Spleen (tissue), 11 donors: ENCODE data around the gene BTLA. TPM values are rescaled to one million over a fixed set of nuclear protein-coding genes. Genes with fewer than 3 reads are reported as not detected.
A peak's percentile ranks its signal among the peaks of the same experiment; 100 is the strongest.

Source experiments
- DNase-seq: peaks from one replicate; pipeline ENCODE4 v3.0.0-alpha.2; 2020
- H3K27ac ChIP-seq, 8 donors: fragments of 200-600 bp; sonication (generic) in 7 of 8; 1 replicate in 4 of 8; 2 replicates in 4 of 8; pipeline versions ENCODE4 v1.5.0 to v1.8.0; 2016 to 2021; ENCODE audit warnings: inconsistent platforms in 4 of 8, mild to moderate bottlenecking in 4 of 8, moderate library complexity in 1 of 8
- H3K27me3 ChIP-seq, 7 donors: fragments of 200-600 bp; sonication (generic) in 6 of 7; replicated peaks in 1 of 7; 1 replicate in 4 of 7; 2 replicates in 3 of 7; pipeline versions ENCODE4 v1.5.0 to v1.8.0; 2016 to 2021; ENCODE audit warnings: inconsistent platforms in 3 of 7, mild to moderate bottlenecking in 1 of 7
- H3K36me3 ChIP-seq, 6 donors: fragments of 200-600 bp; sonication (generic) in 5 of 6; 1 replicate in 4 of 6; 2 replicates in 2 of 6; pipeline versions ENCODE4 v1.5.0 to v1.8.0; 2016 to 2021; ENCODE audit warnings: inconsistent platforms in 2 of 6
- H3K4me1 ChIP-seq, 6 donors: fragments of 200-600 bp; sonication (generic) in 5 of 6; 1 replicate in 3 of 6; 2 replicates in 3 of 6; pipeline versions ENCODE4 v1.5.0 to v1.8.0; 2016 to 2021; ENCODE audit warnings: inconsistent platforms in 3 of 6
- H3K4me3 ChIP-seq, 8 donors: fragments of 200-600 bp; sonication (generic) in 7 of 8; 1 replicate in 4 of 8; 2 replicates in 4 of 8; pipeline versions ENCODE4 v1.5.0 to v1.8.0; 2016 to 2021; ENCODE audit warnings: inconsistent platforms in 4 of 8, mild to moderate bottlenecking in 4 of 8, moderate library complexity in 2 of 8
- H3K9me3 ChIP-seq, 8 donors: fragments of 200-600 bp; sonication (generic) in 7 of 8; 1 replicate in 4 of 8; 2 replicates in 4 of 8; pipeline versions ENCODE4 v1.5.0 to v1.8.0; 2016 to 2021; ENCODE audit warnings: inconsistent platforms in 4 of 8
- CTCF ChIP-seq, 11 experiments: fragments of 200-600 bp in 7 of 11; fragments of 450-650 bp in 4 of 11; sonication (generic) in 4 of 11; IDR thresholded peaks in 8 of 11; conservative IDR thresholded peaks in 3 of 11; 1 replicate in 7 of 11; 2 replicates in 4 of 11; pipeline versions ENCODE4 v1.4.0 to v1.8.0; 2016 to 2021; ENCODE audit warnings: antibody characterized with exemption in 11 of 11, inconsistent platforms in 4 of 11, mild to moderate bottlenecking in 1 of 11
- POLR2A ChIP-seq, 3 donors: fragments of 450-650 bp; IDR thresholded peaks; one replicate each; pipeline ENCODE4 v1.5.1; 2017; ENCODE audit warnings: antibody characterized with exemption in 3 of 3, mild to moderate bottlenecking in 1 of 3
- POLR2AphosphoS5 ChIP-seq, 3 donors: sonication (generic); formaldehyde crosslinking; IDR thresholded peaks; one replicate each; pipeline ENCODE4 v1.5.1; 2017; ENCODE audit warnings: antibody characterized with exemption in 3 of 3
- WGBS, 5 donors: extraction: QIAGEN DNeasy Blood & Tissue Kit in 3 of 5; methylation state at CpG; one replicate each; pipeline versions ENCODE4 v1.1.5 to v1.1.7; 2013 to 2018; 5-methylcytosine and 5-hydroxymethylcytosine counted together
- intact Hi-C: fragments of 100-400 bp; cut with DNase I; formaldehyde crosslinking; loops from one replicate; pipeline ENCODE4 v1.15.0; 2023; ENCODE audit warnings: low total_unique reads
- polyA plus RNA-seq, 3 donors: library from polyadenylated mRNA; stranded (reverse); fragments of 200-250 nt; gene quantifications; one replicate each; pipeline ENCODE4 v1.2.1, GENCODE V29; 2013
- total RNA-seq, 7 donors: library from RNA; depleted of rRNA in 3 of 7; stranded (reverse); fragments of >200 nt in 3 of 7; fragmentation: NEBNext Ultra II Directional in 4 of 7; extraction: Animal tissue kit (Norgen Biotek cat#: 25700) in 4 of 7; gene quantifications; one replicate each; pipeline versions ENCODE4 v1.1.0 to v1.2.1, GENCODE V29; 2016 to 2021
- donor health status: healthy with polysubstance abuse.
- donor health status: DM: no; HTN: no; CAD: no; lungs with moderate emphysema.
- donor health status: DM: no; HTN: no; CAD: no.
- donor health status: Bipolar disorder and iron deficiency.
- donor health status: healthy.
- donor health status: DM: no; HTN: no; CAD: no.
- donor health status: DM: yes; HTN: yes; CAD: no.

The BTLA gene
- total and polyA plus RNA-seq, 10 donors, result 12.8 to 46.0 (median 26.1) TPM

- Histone ChIP-seq H3K27ac (peak overlapping the region in 2 of 8 donors; percentile 68 to 80), H3K36me3 (peaks cover 0 to 21% (median 0%) of the 10 kb centered on the region in 6 donors), H3K4me1 (peaks cover 22 to 97% (median 60%) of the 10 kb centered on the region in 6 donors), H3K4me3 (no peak overlapping the region), H3K27me3 (no peaks in the 10 kb centered on the region), H3K9me3 (no peaks in the 10 kb centered on the region)
- no peak for DNase-seq
- intact Hi-C loops, result no loop called here
- TF ChIP-seq CTCF (IDR thresholded peaks at IDR 0.05 in 8 of 11, conservative IDR thresholded peaks at IDR 0.05 in 3 of 11) (no peak), POLR2AphosphoS5 (IDR thresholded peaks at IDR 0.05) (no peak), POLR2A (IDR thresholded peaks at IDR 0.05) (no peak)
These were observed 29.6 kb downstream of the BTLA start for GRCh38 chr3:112469671-112470070.

GRCh38 chr3:112467539-112467938 is 31.7 kb downstream of the BTLA start:
- intact Hi-C loops, result no loop called here
- WGBS, 5 donors, result 50 to 83% (median 64%) methylated on average over 1 of the region's 1 CpG
- H3K4me3 ChIP-seq, result no peak overlapping the region
- H3K4me1 ChIP-seq, result peaks cover 24 to 97% (median 58%) of the 10 kb centered on the region in 6 donors
- no peak for DNase-seq
- no peaks in the 10 kb centered on the region for H3K9me3 ChIP-seq
- peak overlapping the region in 4 of 8 donors; percentile 13 to 41 (median 26) for H3K27ac ChIP-seq
- no peaks in the 10 kb centered on the region for H3K27me3 ChIP-seq
- H3K36me3 ChIP-seq, result peaks cover 0 to 21% (median 0%) of the 10 kb centered on the region in 6 donors
- TF ChIP-seq POLR2AphosphoS5 (IDR thresholded peaks at IDR 0.05), result no peak
- no peak for TF ChIP-seq POLR2A (IDR thresholded peaks at IDR 0.05)
- TF ChIP-seq CTCF (IDR thresholded peaks at IDR 0.05 in 8 of 11, conservative IDR thresholded peaks at IDR 0.05 in 3 of 11), result no peak

GRCh38 chr3:112466020-112466419 is 33.3 kb downstream of the BTLA start:
- WGBS, 5 donors, result 0% methylated on average over 1 of the region's 1 CpG
- intact Hi-C loops, result no loop called here
- Histone ChIP-seq H3K36me3 (peaks cover 0 to 13% (median 0%) of the 10 kb centered on the region in 6 donors), H3K9me3 (peaks cover 0 to 5% (median 0%) of the 10 kb centered on the region in 8 donors), H3K27ac (peak overlapping the region in 4 of 8 donors; percentile 60 to 68 (median 67)), H3K4me3 (no peak overlapping the region), H3K27me3 (no peaks in the 10 kb centered on the region), H3K4me1 (peaks cover 24 to 95% (median 47%) of the 10 kb centered on the region in 6 donors)
- no peak for DNase-seq
- TF ChIP-seq POLR2AphosphoS5 (IDR thresholded peaks at IDR 0.05), result no peak

GRCh38 chr3:112464264-112464663 is 35.0 kb downstream of the BTLA start:
- peaks cover 0 to 5% (median 0%) of the 10 kb centered on the region in 8 donors for H3K9me3 ChIP-seq
- no peak for TF ChIP-seq POLR2AphosphoS5 (IDR thresholded peaks at IDR 0.05)
- no peak for TF ChIP-seq POLR2A (IDR thresholded peaks at IDR 0.05)
- TF ChIP-seq CTCF (IDR thresholded peaks at IDR 0.05 in 8 of 11, conservative IDR thresholded peaks at IDR 0.05 in 3 of 11), result no peak
- WGBS, 5 donors, result 0 to 2% (median 1%) methylated on average over 2 of the region's 2 CpGs
- H3K4me1 ChIP-seq, result peaks cover 24 to 95% (median 53%) of the 10 kb centered on the region in 6 donors
- DNase-seq, result no peak
- intact Hi-C loops, result no loop called here
- H3K27ac ChIP-seq, result peak overlapping the region in 7 of 8 donors; percentile 37 to 68 (median 60)
- no peaks in the 10 kb centered on the region for H3K27me3 ChIP-seq
- no peak overlapping the region for H3K4me3 ChIP-seq
- H3K36me3 ChIP-seq, result peaks cover 0 to 9% (median 0%) of the 10 kb centered on the region in 6 donors
